Right kidney (tissue), 1 donor: Measurements from ENCODE around the gene NCBP3.
"Not testable (repeated sequence)": the region's sequence is repeated elsewhere in the genome, so short reads cannot be mapped to it uniquely, and the experiment has no call there.

Experiments
- DNase-seq: peaks from one replicate; pipeline ENCODE4 v3.0.0-alpha.2; 2016

The NCBP3 gene

DNA sequence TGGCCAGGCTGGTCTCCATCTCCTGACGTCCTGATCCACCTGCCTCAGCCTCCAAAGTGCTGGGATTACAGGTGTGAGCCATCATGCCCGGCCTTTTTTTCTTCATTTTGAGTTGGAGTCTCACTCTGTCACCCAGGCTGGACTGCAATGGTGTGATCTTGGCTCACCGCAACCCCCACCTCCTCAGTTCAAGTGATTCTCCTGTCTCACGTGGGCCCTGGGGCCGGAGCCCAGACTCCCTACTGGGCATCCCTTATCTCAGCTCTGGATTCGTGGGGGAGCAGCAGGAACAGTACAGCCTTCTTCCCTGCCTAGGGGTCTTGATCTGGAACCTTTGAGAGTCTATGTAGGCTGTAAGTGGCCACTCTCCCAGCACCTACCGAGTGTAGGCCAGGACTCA is 52.8 kb downstream of the NCBP3 start:
- not testable (repeated sequence) for DNase-seq

- DNase-seq = no peak
Measured at GRCh38 chr17:3792481-3792880, 53.6 kb downstream of the NCBP3 start.

GRCh38 chr17:3788200-3788599 is 57.8 kb downstream of the NCBP3 start:
- no peak for DNase-seq

DNA sequence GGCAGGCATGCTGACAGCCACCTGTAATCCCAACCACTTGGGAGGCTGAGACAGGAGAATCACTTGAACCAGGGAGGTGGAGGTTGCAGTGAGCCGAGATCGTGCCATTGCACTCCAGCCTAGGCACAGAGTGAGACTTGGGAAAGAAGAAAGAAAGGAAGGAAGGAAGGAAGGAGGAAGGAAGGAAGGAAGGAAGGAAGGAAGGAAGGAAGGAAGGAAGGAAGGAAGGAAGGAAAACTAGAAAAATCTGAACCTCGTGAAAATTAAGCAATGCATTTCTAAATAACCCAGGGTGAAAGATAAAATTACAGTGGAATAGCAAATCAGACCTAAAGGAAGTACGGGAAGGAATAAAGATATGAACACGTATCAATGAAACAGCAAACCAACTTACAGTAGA is 60.7 kb downstream of the NCBP3 start:
- DNase-seq = not testable (repeated sequence)

DNA sequence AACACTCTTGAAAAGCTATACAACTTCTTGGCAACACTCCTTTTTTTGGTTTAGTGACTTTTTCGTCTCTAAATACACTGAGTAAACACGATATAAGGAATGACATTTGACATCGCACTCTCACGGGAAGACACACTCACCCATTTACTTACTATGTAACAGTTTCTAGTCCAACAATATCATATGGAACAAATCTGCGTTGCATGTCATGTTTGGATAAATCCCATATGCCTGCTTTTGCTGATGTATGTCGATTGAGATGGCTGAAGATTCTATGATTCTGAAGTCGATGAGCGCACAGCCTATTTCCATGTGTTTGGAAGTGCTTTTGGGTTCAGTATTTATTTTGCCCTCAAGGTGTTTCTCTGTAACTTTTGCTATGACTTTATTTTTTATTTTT is 63.3 kb downstream of the NCBP3 start:
- DNase-seq = no peak

- no peak for DNase-seq
Measured at GRCh38 chr17:3780986-3781385, 65.1 kb downstream of the NCBP3 start.

DNA sequence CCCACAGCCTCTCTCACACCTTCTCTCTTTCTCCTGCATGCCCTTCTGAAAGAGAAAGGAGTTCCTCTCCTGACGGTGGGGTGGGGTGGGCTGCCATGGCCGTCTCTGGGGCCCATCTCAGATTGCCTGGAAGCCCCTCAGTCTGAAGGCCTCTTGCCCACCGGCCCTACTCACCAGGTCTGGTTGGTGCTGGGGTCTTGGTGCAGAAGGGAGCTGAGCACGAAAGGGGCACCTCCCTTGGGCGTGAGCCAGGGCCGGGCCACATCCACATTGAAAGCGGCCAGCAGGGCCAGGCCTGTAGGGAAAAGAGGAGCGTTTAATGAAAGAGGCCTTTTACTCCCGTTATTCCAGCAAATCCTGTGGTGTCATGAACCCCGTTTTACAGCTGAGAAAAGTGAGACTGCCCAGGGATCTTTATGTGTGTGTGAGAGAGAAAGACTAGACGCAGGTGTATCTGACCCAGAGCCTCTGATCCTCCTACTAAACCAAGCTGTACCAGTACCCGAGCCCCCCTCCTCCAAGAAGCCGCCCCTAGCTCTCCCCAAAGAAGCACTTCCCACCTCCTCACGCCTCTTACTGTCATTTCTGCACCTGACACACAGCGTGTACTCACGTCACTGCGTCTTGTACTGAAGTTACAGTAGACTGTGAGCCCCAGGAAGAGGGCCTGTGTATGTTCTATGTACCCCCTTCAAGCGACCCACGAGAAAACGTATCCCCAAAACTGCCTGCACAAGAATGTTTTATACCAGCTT is 68.5 kb downstream of the NCBP3 start:
- DNase-seq = no peak

DNA sequence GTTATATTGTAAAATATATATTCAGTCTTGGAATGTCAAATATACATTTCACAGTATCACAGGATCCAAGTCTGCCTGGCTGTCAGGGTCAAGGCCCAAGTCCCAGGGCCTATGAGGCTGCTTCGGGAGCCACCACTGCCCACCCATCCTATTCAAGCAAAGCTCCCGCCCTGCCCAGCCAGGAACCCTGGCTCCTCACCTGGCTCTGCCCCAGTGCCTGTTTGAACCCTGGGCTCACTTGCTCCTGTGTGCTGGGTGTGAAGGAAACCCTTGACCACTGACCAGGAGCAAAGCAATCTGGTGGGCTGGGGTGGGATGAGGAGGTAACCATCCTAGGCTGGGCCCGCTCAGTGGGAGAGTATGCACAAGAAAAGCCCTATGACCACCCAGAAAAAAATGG is 72.1 kb downstream of the NCBP3 start:
- no peak for DNase-seq

- no peak for DNase-seq
Measured at GRCh38 chr17:3773511-3773910, 72.5 kb downstream of the NCBP3 start.

DNA sequence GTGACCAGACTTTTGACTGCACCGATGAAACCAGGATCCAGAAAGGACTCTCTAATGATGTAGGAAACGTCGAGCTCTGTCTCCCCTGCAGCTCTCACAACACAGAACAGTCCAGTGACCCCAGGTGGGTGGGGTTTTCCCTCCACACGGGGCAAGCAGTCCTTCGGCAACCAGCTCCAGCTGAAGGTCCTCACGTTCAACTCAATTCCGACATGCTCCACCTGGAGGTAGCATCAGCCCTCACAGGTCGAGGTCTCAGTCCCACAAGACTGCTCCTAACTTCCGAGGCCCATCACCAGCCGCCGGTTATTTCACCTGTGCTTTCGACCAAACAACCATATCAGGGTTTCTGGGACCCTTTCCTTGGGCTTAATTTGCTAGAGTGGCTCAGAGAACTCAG is 73.3 kb downstream of the NCBP3 start:
- DNase-seq = no peak

DNA sequence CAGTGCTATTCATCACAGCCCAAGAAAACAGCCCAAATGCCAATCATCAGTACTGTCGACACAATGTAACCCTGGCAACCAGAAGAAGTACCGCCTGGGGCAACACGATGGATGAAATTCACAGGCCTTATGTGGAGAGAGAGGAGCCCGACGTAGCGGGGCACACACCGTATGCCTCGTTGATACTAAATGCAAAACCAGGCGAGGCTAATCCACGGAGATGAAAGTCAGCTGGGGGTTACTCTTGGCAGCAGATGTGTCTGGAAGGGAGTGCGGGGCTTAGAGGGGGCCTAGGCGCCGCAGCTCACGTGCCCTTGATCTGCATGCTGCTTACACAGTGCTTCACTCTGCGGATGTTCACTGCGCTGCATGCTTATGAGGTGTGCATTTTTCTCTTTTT is 74.9 kb downstream of the NCBP3 start:
- DNase-seq = no peak

DNA sequence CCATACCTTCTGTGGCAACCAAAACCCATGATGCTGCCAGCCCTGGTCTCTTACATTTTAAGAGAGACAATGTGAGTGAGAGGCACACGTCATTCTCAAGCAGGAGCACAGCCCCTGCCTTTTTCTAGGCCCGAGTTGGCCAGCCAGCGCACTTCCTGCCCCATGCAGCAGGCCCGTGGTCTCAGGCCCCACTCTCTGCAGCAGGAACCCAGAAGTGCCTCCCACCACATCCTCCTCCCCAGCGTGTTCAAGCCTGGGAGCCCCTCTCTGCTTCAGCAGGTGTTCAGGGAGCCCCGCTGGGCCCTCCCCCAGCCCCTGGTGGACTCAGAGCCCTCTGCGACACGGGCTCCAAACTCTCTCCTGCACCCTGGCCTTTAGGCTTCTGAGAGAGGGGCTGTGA is 75.6 kb downstream of the NCBP3 start:
- DNase-seq = no peak

DNA sequence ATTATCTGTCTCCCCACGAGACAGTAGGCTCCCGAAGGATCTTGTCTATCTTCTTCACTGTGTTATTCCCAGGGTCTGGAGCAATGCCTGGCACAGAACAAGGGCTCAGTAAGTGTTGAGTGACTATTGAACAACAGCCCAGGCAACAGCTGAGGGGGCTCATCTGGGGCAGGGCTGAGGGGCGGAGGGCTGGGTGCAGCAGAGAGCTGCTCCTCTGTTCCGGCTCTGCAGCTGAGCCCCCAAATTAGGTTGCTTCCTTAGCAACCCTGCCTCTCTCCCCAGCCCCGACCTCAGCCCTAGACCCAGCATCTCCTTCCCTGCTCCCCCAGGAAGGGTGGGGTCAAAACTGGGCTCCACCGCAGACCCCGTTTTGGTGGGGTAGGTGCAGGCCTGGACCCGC is 77.3 kb downstream of the NCBP3 start:
- DNase-seq = no peak

DNA sequence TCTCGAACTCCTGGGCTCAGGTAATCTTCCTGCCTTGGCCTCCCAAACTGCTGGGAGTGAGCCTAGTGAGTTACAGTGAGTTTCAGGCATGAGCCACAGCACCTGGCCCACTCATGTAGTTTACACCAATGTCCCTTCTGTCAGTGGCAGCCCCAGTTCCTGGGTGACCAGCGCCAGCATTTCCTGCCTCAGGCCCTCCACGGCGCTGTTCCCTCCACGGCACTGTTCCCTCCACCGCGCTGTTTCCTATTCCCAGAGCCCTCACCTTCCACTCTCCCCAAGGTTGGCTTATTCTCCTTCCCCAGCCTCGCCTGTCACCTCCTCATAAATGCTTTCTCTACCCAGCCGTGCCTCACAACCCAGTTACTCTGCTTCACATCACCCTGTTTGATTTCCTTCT is 77.7 kb downstream of the NCBP3 start:
- DNase-seq = no peak

GRCh38 chr17:3766779-3767178 is 79.3 kb downstream of the NCBP3 start:
- no peak for DNase-seq

GRCh38 chr17:3765981-3766380 is 80.1 kb downstream of the NCBP3 start:
- no peak for DNase-seq

GRCh38 chr17:3763777-3764170 is 82.3 kb downstream of the NCBP3 start:
- no peak for DNase-seq

GRCh38 chr17:3762922-3763776 is 82.9 kb downstream of the NCBP3 start:
- DNase-seq = no peak

GRCh38 chr17:3761918-3762380 is 84.1 kb downstream of the NCBP3 start:
- DNase-seq = no peak

DNA sequence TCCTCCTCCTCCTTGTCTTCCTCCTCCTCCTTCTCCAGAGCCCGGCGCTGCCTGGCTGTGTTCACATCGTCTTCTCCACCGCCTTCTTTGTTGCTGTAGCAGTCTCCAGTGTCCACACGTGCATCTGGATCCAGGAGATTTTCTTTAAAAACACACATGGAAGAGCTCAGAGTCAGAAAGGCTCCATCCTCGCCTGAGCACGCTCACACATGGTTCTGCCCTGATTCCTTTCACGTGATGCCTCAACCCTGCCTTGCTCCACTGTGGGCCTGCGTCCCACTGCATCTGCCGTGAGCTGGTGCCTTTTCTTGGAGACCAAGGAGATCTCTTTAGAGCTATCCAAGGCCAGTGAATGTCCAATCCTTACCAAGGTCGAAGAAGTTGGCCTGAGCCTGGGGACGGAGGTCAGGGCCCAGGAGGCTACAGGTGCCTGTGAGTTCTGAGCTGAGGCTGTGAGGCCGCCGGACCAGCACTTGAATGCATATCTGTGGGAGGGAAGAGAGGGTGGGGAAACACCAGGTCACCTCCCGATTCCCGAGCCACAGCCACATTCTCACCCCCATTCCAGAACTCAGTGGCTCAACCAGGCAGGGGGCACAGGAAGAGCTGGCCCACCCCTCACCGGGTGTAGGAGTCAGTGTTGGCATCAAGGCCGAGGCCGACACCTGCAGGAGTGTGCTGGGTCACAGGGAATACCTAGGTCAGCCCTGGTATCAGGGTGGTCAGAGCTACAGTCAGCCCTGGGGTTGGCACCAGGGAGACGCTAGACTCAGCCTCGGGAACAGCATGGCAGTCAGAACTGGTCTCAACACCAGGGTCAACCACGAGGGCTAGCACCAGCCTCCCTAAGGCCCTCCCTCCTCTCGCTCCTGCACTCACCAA is 84.8 kb downstream of the NCBP3 start:
- DNase-seq = no peak

- DNase-seq = no peak
Measured at GRCh38 chr17:3759597-3760216, 86.3 kb downstream of the NCBP3 start.

GRCh38 chr17:3755335-3756030 is 90.6 kb downstream of the NCBP3 start:
- peak; percentile 20 for DNase-seq
